Measurements from ENCODE around the gene EXOC6.

DNA sequence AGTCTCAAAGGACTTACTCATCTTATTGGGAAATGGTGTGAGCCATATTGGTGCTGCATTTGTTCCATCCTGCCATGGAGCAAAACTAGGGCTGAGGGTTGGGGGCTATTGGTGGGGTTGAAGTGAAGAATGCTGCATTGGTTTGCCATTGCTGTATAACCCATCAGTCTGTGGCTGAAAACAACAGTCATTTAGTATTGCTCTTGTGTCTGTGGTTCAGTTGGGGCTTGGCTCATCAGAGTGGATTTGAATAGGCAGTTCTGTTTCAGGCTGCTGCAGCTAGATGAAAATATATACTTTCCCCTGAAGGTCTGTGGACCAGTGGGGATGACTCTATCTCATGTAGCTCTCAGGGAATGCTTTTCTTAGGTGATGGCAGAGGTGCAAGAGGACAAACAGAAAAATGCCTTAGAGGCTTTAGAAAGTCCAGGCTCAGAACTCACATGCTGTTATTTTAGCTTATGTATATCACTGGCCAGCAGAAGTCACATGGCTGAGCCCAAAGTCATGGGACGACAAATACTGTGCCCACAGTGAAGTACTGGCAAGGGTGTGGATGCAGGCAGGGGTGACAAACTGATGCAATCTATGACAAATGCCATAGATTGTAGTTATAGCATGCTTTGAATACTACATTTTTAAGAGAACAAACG is 15.2 kb upstream of the EXOC6 start:
- TF ChIP-seq, protein P1, sequence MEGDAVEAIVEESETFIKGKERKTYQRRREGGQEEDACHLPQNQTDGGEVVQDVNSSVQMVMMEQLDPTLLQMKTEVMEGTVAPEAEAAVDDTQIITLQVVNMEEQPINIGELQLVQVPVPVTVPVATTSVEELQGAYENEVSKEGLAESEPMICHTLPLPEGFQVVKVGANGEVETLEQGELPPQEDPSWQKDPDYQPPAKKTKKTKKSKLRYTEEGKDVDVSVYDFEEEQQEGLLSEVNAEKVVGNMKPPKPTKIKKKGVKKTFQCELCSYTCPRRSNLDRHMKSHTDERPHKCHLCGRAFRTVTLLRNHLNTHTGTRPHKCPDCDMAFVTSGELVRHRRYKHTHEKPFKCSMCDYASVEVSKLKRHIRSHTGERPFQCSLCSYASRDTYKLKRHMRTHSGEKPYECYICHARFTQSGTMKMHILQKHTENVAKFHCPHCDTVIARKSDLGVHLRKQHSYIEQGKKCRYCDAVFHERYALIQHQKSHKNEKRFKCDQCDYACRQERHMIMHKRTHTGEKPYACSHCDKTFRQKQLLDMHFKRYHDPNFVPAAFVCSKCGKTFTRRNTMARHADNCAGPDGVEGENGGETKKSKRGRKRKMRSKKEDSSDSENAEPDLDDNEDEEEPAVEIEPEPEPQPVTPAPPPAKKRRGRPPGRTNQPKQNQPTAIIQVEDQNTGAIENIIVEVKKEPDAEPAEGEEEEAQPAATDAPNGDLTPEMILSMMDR (IDR thresholded peaks at IDR 0.05), result no peak
- TF ChIP-seq POLR2A (IDR thresholded peaks at IDR 0.05), result no peak
